ENCODE data around the gene ERVW-1. TPM values are rescaled to one million over a fixed set of nuclear protein-coding genes. Genes with fewer than 3 reads are reported as not detected.

ERVW-1 gene
- total RNA-seq, 1 experiment from 2014 or later: not detected

DNA sequence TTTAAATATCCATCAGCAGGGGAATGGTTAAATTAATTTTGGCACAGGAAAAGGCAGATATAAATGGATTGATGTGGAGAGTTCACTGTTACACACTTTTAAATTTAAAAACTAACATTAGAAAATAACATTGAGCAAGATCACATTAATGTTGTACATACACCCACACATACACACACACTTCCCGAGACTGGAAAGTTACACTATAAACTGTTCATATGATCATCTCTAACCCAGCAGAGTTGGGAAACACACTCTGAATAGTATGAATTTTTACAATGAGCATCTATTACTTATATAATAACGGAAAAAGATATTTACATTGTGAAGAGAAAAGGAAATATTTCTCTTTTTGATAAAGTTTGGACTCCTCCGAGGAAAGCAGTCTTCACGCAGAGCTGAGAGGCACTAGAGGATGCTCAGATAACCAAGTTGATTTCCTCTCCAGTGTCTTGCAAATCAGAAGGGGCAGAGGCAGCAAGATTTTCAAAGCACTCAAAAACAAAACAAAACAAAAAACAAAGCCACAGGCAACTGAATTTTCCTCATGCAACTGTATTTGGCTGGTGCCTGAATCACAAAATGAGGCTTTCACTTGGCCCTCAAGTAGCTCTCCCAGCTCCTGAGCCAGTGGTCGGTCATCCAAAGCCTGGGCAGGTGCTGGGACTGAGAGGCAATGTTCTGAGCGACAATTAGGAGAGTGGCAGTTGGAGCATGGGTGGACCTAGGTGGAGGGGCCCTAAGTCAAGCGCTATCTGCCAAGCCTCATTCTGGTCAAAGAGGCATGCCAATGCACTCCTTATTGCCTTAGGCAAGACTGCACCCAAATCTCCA lies 40.9 kb downstream of the ERVW-1 start:
- no peak overlapping the region for H3K4me3 ChIP-seq (ENCODE audit: low read length)
- no peaks in the 10 kb centered on the region for H3K9me3 ChIP-seq (ENCODE audit: low read length)
- no peak overlapping the region for H3K27ac ChIP-seq (ENCODE audit: low read length)
- no peaks in the 10 kb centered on the region for H3K9me2 ChIP-seq (replicated peaks; ENCODE audit: low read length)
- H4K20me1 ChIP-seq (ENCODE audit: low read length): no peaks in the 10 kb centered on the region
- no peak overlapping the region for H3K4me2 ChIP-seq (ENCODE audit: low read length)
- no peak for DNase-seq
- ChIA-PET POLR2A (ENCODE audit: unreplicated experiment) (no interaction called here), CTCF (no interaction called here)
- ATAC-seq: no peak
- H3K4me1 ChIP-seq (ENCODE audit: insufficient read depth, low read length): no peaks in the 10 kb centered on the region
- intact Hi-C loops (cut with micrococcal nuclease): no loop called here
- no peaks in the 10 kb centered on the region for H3F3A ChIP-seq (ENCODE audit: low read length, unreplicated experiment)
- no TSS peak for BruUV-seq (replicated peaks)
- H3K79me2 ChIP-seq (ENCODE audit: low read length): no peaks in the 10 kb centered on the region
- no peak overlapping the region for H3K9ac ChIP-seq (ENCODE audit: low read length)
- no peak overlapping the region for H2AFZ ChIP-seq (ENCODE audit: low read length)
- H3K36me3 ChIP-seq (ENCODE audit: low read depth, low read length): no peaks in the 10 kb centered on the region
- TF ChIP-seq EZH2 (IDR thresholded peaks at IDR 0.05; ENCODE audit: low read length, unreplicated experiment) (no peak), EZH2phosphoT487 (IDR thresholded peaks at IDR 0.05; ENCODE audit: borderline replicate concordance, low read length) (no peak)
- TF ChIP-seq, protein P1, sequence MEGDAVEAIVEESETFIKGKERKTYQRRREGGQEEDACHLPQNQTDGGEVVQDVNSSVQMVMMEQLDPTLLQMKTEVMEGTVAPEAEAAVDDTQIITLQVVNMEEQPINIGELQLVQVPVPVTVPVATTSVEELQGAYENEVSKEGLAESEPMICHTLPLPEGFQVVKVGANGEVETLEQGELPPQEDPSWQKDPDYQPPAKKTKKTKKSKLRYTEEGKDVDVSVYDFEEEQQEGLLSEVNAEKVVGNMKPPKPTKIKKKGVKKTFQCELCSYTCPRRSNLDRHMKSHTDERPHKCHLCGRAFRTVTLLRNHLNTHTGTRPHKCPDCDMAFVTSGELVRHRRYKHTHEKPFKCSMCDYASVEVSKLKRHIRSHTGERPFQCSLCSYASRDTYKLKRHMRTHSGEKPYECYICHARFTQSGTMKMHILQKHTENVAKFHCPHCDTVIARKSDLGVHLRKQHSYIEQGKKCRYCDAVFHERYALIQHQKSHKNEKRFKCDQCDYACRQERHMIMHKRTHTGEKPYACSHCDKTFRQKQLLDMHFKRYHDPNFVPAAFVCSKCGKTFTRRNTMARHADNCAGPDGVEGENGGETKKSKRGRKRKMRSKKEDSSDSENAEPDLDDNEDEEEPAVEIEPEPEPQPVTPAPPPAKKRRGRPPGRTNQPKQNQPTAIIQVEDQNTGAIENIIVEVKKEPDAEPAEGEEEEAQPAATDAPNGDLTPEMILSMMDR (conservative IDR thresholded peaks at IDR 0.05; ENCODE audit: low read depth, low read length): no peak
- H3K27me3 ChIP-seq (ENCODE audit: low read length): no peaks in the 10 kb centered on the region

DNA sequence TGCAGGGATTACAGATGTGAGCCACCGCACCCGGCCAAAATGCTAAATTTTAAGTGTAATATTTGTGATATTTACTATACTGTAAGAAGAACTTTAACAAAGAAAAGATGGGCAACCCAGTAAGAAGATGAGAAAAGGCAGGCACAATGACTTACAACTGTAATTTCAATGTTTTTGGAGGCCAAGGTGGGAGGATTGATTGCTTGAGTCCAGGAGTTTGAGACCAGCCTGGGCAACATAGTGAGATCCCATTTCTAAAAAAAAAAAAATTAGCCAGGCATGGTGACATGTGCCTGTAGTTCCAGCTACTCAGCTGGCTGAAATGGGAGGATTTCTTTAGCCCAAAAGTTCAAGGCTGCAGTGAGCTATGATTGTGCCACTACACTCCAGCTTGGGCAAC lies 42.2 kb downstream of the ERVW-1 start:
- DNase-seq: no peak
- BruUV-seq (replicated peaks): no TSS peak
- no peak overlapping the region for H3K27ac ChIP-seq (ENCODE audit: low read length)
- no peak overlapping the region for H3K9ac ChIP-seq (ENCODE audit: low read length)
- H3K79me2 ChIP-seq (ENCODE audit: low read length): no peaks in the 10 kb centered on the region
- ChIA-PET POLR2A (ENCODE audit: unreplicated experiment) (no interaction called here), CTCF (no interaction called here)
- H3K9me3 ChIP-seq (ENCODE audit: low read length): no peaks in the 10 kb centered on the region
- H3K36me3 ChIP-seq (ENCODE audit: low read depth, low read length): no peaks in the 10 kb centered on the region
- no peaks in the 10 kb centered on the region for H3K9me2 ChIP-seq (replicated peaks; ENCODE audit: low read length)
- no peak overlapping the region for H3K4me3 ChIP-seq (ENCODE audit: low read length)
- no peaks in the 10 kb centered on the region for H3K4me1 ChIP-seq (ENCODE audit: insufficient read depth, low read length)
- TF ChIP-seq EZH2phosphoT487 (IDR thresholded peaks at IDR 0.05; ENCODE audit: borderline replicate concordance, low read length) (no peak), EZH2 (IDR thresholded peaks at IDR 0.05; ENCODE audit: low read length, unreplicated experiment) (no peak)
- TF ChIP-seq, protein P1 (conservative IDR thresholded peaks at IDR 0.05; ENCODE audit: low read depth, low read length): no peak
- no peaks in the 10 kb centered on the region for H3K27me3 ChIP-seq (ENCODE audit: low read length)
- H3F3A ChIP-seq (ENCODE audit: low read length, unreplicated experiment): no peaks in the 10 kb centered on the region
- intact Hi-C loops (cut with micrococcal nuclease): no loop called here
- no peaks in the 10 kb centered on the region for H4K20me1 ChIP-seq (ENCODE audit: low read length)
- H2AFZ ChIP-seq (ENCODE audit: low read length): no peak overlapping the region
- H3K4me2 ChIP-seq (ENCODE audit: low read length): no peak overlapping the region
- no peak for ATAC-seq

DNA sequence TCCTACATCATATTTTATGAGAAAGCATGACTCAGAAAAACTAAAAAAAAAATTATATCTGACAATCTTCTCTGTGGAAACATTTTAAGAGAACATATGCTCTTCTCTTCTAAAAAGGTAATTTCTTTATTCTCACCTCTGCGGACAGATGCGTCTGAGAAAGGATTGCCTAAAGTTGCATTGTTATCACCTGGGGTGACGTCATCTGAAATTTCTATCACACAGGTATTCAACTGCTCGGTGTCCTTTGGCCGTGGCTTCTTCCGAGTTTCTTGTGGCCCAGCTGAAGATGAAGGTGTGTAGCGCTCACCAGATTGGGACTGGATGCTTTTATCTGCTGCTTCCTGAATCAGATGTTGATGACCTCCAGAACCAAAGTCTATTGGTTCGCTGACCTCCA lies 44.7 kb downstream of the ERVW-1 start:
- TF ChIP-seq EZH2 (IDR thresholded peaks at IDR 0.05; ENCODE audit: low read length, unreplicated experiment) (no peak), EZH2phosphoT487 (IDR thresholded peaks at IDR 0.05; ENCODE audit: borderline replicate concordance, low read length) (no peak)
- TF ChIP-seq, protein P1 (conservative IDR thresholded peaks at IDR 0.05; ENCODE audit: low read depth, low read length): no peak
- Histone ChIP-seq H3K36me3 (ENCODE audit: low read depth, low read length) (no peaks in the 10 kb centered on the region), H3K4me2 (ENCODE audit: low read length) (no peak overlapping the region), H3K4me1 (ENCODE audit: insufficient read depth, low read length) (no peaks in the 10 kb centered on the region), H3K27me3 (ENCODE audit: low read length) (no peaks in the 10 kb centered on the region), H2AFZ (ENCODE audit: low read length) (no peak overlapping the region), H3K9me2 (replicated peaks; ENCODE audit: low read length) (no peaks in the 10 kb centered on the region), H3K9me3 (ENCODE audit: low read length) (no peaks in the 10 kb centered on the region), H3K79me2 (ENCODE audit: low read length) (no peaks in the 10 kb centered on the region), H3F3A (ENCODE audit: low read length, unreplicated experiment) (no peaks in the 10 kb centered on the region), H3K27ac (ENCODE audit: low read length) (no peak overlapping the region), H3K4me3 (ENCODE audit: low read length) (no peak overlapping the region), H3K9ac (ENCODE audit: low read length) (no peak overlapping the region), H4K20me1 (ENCODE audit: low read length) (no peaks in the 10 kb centered on the region)
- CTCF ChIA-PET: no interaction called here
- no peak for ATAC-seq
- intact Hi-C loops (cut with micrococcal nuclease): no loop called here
- no peak for DNase-seq
- POLR2A ChIA-PET (ENCODE audit: unreplicated experiment): no interaction called here
- BruUV-seq (replicated peaks): no TSS peak
